Activated T-cell treated with anti-CD3 and anti-CD28 coated beads for 48 hours (primary cell): ENCODE measurements around the gene LRRC71.

Experiments
- DNase-seq: peaks from one replicate; pipeline ENCODE4 v3.0.0-alpha.2; 2020; ENCODE audit warnings: low read depth

LRRC71 gene

GRCh38 chr1:156920233-156921052 is at the start of gene LRRC71:
Gene LRRC71 (plus strand): TSS chr1:156920632. CDS start chr1:156920804, 172 bp downstream.
- DNase-seq, result peak; percentile 83

- no peak for DNase-seq
Measured at GRCh38 chr1:156873659-156874058, 46.8 kb upstream of the LRRC71 start.

GRCh38 chr1:156874142-156874541 is 46.3 kb upstream of the LRRC71 start:
- no peak for DNase-seq

GRCh38 chr1:156874572-156875340 is 45.7 kb upstream of the LRRC71 start:
- no peak for DNase-seq

- DNase-seq, result no peak
Measured at GRCh38 chr1:156875341-156875615, 45.2 kb upstream of the LRRC71 start.

DNA sequence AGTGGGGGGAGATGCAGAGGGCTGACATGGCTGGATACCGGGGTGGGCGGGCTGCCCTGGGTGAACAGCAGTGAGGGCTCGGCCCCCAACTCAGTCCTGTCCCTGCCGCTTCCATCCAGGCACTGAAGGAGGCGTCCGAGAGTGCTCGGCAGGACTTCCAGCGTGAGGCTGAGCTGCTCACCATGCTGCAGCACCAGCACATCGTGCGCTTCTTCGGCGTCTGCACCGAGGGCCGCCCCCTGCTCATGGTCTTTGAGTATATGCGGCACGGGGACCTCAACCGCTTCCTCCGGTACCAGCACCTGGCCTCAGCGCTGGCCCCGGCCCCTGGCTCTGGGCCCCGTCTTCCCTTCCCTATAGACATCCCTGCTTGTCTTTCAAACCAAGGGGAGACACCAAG is 44.2 kb upstream of the LRRC71 start:
- DNase-seq, result no peak

DNA sequence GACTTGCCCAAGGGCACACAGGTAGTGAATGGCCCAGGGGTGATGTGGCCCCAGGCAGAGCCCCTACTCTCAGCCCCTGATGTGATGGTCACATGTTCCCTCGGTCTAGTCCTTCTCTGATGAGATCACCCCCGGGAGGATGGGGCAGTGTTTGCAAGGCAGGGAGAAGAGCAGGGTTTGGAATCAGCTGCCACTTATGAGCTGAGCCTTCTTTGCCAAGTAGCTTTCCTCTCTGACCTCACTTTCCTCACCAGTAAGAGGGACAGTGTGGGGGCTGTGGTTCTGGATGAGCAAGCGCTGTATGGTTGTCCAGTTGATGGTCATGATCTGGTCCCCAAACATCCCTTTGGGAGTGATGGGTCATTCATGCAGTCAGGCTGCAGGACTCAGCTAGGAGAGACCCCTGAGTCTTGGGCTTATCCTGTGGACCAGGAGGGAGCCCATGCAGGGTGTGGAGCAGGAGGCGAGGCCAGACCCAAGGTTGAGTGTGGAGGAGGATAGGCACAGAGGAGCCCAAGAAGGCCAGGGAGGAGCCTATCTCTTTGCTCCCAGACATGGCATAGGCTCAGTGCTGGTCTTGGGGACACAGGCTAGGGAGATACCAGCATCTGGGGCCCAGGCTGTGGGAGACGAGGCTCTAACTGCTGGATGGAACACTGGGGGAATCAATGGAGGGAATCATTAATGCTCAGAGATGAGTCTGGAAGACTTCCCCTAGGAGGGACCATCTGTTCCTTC is 42.8 kb upstream of the LRRC71 start:
- no peak for DNase-seq

DNA sequence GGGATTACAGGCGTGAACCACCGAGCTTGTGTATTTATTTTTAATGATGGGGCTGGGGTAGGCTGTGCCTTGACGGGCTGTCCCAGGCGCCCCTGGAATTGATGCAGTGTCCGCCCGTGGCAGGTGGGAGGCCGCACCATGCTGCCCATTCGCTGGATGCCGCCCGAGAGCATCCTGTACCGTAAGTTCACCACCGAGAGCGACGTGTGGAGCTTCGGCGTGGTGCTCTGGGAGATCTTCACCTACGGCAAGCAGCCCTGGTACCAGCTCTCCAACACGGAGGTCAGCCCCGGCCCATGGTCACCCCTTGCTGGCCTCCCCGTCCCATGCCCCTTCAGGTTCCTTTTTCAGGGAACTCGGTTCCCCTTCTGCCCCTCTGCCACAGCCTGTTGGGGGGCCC is 40.6 kb upstream of the LRRC71 start:
- no peak for DNase-seq

- DNase-seq, result no peak
Measured at GRCh38 chr1:156880473-156880872, 40.0 kb upstream of the LRRC71 start.

GRCh38 chr1:156881101-156881500 is 39.3 kb upstream of the LRRC71 start:
- DNase-seq, result no peak

DNA sequence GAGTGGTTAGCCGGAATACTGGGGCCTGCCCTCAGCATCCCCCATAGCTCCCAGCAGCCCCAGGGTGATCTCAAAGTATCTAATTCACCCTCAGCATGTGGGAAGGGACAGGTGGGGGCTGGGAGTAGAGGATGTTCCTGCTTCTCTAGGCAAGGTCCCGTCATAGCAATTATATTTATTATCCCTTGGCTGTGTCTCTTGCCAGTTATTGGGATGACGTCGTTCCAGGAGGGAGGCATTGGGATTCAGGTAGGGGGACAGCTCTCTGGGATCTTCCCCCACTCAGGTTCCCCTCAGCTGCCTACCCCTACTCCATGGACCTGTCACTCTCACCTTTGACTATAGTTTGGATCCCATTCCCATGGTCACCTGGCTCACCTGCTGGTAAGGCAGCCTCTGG is 38.8 kb upstream of the LRRC71 start:
- no peak for DNase-seq

DNA sequence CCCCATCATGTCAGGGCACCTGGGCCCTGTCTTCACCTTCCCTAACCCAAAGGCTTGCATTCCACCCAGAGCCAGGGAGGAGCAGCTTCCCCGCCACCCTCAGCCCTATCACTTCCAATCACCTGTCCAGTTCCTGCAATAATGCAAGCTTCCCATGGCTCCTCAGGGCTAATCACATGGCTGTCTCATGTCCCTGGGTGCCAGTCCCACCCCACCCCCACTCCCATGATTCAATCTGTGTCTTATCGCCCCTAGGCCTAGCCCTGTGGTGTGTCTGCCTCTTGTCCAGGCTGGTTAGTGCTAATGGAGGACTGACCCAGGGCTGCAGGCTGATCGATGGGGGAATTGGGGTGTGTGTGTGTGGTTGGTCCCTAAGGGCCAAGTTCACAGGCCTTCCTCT is 37.9 kb upstream of the LRRC71 start:
- DNase-seq, result no peak

- no peak for DNase-seq
Measured at GRCh38 chr1:156883919-156884318, 36.5 kb upstream of the LRRC71 start.

DNA sequence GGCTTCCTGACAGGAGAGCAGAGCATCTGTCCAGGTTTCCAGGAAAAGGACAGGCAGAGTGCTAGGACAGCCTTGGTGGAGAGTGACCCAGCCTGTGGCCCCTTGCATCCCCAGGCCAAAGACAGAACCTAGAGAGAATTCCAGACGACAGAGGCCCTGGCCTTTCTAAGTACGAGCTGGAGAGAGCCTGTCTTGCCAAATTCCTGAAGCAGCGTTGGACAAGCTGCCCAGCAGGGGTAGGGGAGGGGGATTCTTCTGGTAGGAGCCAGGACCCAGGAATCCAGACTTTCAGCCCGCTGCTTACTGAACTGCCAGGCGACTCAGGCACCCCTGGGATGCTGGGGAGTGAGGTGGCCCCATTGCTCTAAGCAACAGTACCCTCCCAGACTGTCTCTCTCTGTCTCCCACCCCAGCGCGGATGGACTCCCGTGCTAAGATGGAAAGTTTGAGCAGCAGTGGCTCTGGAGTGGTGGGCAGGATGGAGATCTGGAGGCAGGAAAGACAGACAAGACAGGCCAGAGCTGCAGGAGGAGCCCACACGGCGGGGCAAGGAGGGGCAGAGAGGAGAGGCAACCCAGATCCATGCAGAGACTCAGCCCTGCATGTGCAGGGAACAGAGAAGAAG is 35.8 kb upstream of the LRRC71 start:
- DNase-seq, result no peak

- DNase-seq, result no peak
Measured at GRCh38 chr1:156885314-156885713, 35.1 kb upstream of the LRRC71 start.

- no peak for DNase-seq
Measured at GRCh38 chr1:156885880-156886355, 34.5 kb upstream of the LRRC71 start.

DNA sequence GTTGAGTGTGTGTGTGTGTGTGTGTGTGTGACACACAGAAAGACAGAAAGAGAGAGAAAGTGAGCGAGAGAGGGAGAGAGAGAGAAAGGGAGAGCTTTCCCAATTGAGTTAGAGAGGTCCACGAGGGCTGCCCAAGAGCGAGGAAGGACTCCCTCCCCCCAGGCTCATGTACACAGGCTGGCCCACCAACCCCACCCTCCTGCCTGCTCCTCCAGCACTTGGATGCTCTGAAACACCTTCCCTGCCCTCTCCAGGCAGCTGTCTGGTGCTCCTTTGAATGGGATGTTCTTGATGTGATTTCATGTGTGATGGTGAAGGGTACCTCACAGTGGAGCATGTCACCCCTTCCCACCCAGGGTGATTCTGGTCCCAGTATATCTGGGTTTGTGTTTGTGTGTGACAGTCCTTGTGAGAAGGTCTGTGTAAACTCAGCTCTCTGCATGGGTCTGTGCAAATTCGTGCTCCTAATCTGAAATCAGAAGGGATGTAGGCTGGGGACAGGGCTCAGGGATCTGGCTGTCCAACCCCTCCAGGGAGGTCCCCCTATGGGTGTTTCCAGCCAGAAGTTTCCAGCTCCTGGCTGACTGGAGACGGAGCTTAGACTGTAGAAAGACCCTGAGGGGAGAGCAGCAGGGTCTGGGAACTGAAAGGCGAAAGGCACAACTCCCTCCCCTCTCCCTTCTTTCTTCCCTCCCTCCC is 33.7 kb upstream of the LRRC71 start:
- DNase-seq, result no peak

DNA sequence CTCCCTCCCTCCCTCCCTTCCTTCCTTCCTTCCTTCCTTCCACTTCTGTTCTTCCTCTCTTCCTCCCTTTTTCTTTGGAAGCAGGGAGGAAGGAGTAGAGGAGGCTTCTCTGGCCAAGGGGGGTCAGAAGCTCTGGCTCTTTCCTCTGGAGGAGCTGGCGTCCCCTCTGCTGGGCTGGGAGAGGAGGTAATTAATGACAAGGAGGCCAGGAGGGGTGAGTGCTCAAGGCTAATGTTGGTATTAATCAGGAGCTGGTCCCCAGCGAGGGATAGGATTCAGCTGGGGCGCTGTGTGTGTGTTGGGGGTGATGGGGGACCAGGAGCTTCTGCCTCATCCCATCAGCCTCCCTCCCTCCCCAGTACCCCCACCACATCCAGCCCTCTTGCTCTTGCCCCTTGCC is 33.1 kb upstream of the LRRC71 start:
- DNase-seq, result no peak

GRCh38 chr1:156887734-156888133 is 32.7 kb upstream of the LRRC71 start:
- no peak for DNase-seq

- DNase-seq, result peak; percentile 46
Measured at GRCh38 chr1:156889802-156890580, 30.4 kb upstream of the LRRC71 start.
